ENCODE data around the gene UBE2U. TPM values are rescaled to one million over a fixed set of nuclear protein-coding genes. Genes with fewer than 3 reads are reported as not detected.

Gene UBE2U
- total and polyA plus RNA-seq, 2 experiments from 2014 or later, result not detected

- peak; percentile 64 for DNase-seq (ENCODE audit: low spot score)
- Mint-ChIP-seq H3K36me3 (ENCODE audit: low read depth) (no peaks in the 10 kb centered on the region), H3K27ac (no peak overlapping the region), H3K27me3 (ENCODE audit: insufficient read depth, low read depth, poor library complexity) (peaks cover 2% of the 10 kb centered on the region), H3K4me3 (no peak overlapping the region), H3K9me3 (no peaks in the 10 kb centered on the region), H3K4me1 (peaks cover 39% of the 10 kb centered on the region)
- no peak for TF ChIP-seq STAT1 (IDR thresholded peaks at IDR 0.05; ENCODE audit: unreplicated experiment)
- TF ChIP-seq NANOG (IDR thresholded peaks at IDR 0.05; ENCODE audit: borderline replicate concordance), result no peak
- no peak for TF ChIP-seq ZNF331 (CRISPR knock-in tag; IDR thresholded peaks at IDR 0.05; ENCODE audit: low read depth)
- no peak for TF ChIP-seq ZNF462 (CRISPR knock-in tag; IDR thresholded peaks at IDR 0.05)
- no peak for TF ChIP-seq EZH2phosphoT487 (IDR thresholded peaks at IDR 0.05; ENCODE audit: unreplicated experiment)
- no peak for TF ChIP-seq POLR2AphosphoS5 (IDR thresholded peaks at IDR 0.05; ENCODE audit: low read depth)
- peak; percentile 63 to 96 for TF ChIP-seq CTCF (conservative IDR thresholded peaks at IDR 0.05; ENCODE audit: low read depth in 2 of 2)
- TF ChIP-seq EZH2 (IDR thresholded peaks at IDR 0.05; ENCODE audit: low read depth, unreplicated experiment), result no peak
- no peak overlapping the region for H3K27ac ChIP-seq (ENCODE audit: low read depth)
- H3F3A ChIP-seq (replicated peaks; ENCODE audit: low read depth), result no peaks in the 10 kb centered on the region
- H4K20me1 ChIP-seq (replicated peaks; ENCODE audit: insufficient read depth), result no peaks in the 10 kb centered on the region
- H3K27me3 ChIP-seq (ENCODE audit: insufficient read depth), result no peaks in the 10 kb centered on the region
- peak overlapping the region; percentile 50 for H3K4me2 ChIP-seq
- no peaks in the 10 kb centered on the region for H3K36me3 ChIP-seq (ENCODE audit: insufficient read depth)
- no peaks in the 10 kb centered on the region for H3K79me2 ChIP-seq (replicated peaks; ENCODE audit: insufficient read depth)
- H3K9me2 ChIP-seq (ENCODE audit: insufficient read depth), result no peaks in the 10 kb centered on the region
- ATAC-seq, result no peak
- peaks cover 34% of the 10 kb centered on the region for H3K4me1 ChIP-seq (ENCODE audit: insufficient read depth)
- no peak overlapping the region for H3K4me3 ChIP-seq
- H2AFZ ChIP-seq, result no peak overlapping the region
These were observed 43.0 kb downstream of the UBE2U start for GRCh38 chr1:64246294-64246917.

Measured in GM23338 (cell line).